GM23338 (cell line): Measurements from ENCODE around the gene OXNAD1. TPM values are rescaled to one million over a fixed set of nuclear protein-coding genes. Genes with fewer than 3 reads are reported as not detected.

ENCODE experiments used
- ATAC-seq: fragments of 200-7000 bp; cut with Tn5 transposase; 3 replicates; pipeline ENCODE4 v1.9.1; 2020
- DNase-seq: peaks from one replicate; pipeline ENCODE4 v3.0.0-alpha.2; 2015; ENCODE audit warnings: low spot score
- H2AFZ ChIP-seq: fragments of 200-600 bp; sonication (generic); 2 replicates; pipeline ENCODE4 v1.8.0; 2016; ENCODE audit warnings: antibody characterized with exemption, mild to moderate bottlenecking, moderate library complexity
- H3F3A ChIP-seq: fragments of 200-600 bp; sonication (generic); replicated peaks from 2 replicates; pipeline ENCODE4 v1.8.0; 2017; ENCODE audit warnings: antibody characterized with exemption, mixed run types, low read depth
- H3K27ac ChIP-seq: fragments of 200-600 bp; sonication (generic); 2 replicates; pipeline ENCODE4 v1.6.1; 2016; ENCODE audit warnings: low read depth
- H3K27me3 ChIP-seq: fragments of 200-600 bp; sonication (generic); 2 replicates; pipeline ENCODE4 v1.8.0; 2016; ENCODE audit warnings: mild to moderate bottlenecking, mixed run types, moderate library complexity; ENCODE audit not compliant: insufficient read depth
- H3K36me3 ChIP-seq: fragments of 200-600 bp; sonication (generic); 2 replicates; pipeline ENCODE4 v1.8.0; 2016; ENCODE audit warnings: mild to moderate bottlenecking; ENCODE audit not compliant: insufficient read depth
- H3K4me1 ChIP-seq: fragments of 200-600 bp; sonication (generic); 2 replicates; pipeline ENCODE4 v1.8.0; 2016; ENCODE audit warnings: mild to moderate bottlenecking, moderate library complexity; ENCODE audit not compliant: insufficient read depth
- H3K4me2 ChIP-seq: fragments of 200-600 bp; sonication (generic); 2 replicates; pipeline ENCODE4 v1.7.1; 2017; ENCODE audit warnings: mixed run types
- H3K4me3 ChIP-seq: fragments of 200-600 bp; sonication (generic); 2 replicates; pipeline ENCODE4 v1.6.1; 2016; ENCODE audit warnings: mixed run types
- H3K79me2 ChIP-seq: fragments of 200-600 bp; sonication (generic); replicated peaks from 2 replicates; pipeline ENCODE4 v1.8.0; 2017; ENCODE audit warnings: mild to moderate bottlenecking; ENCODE audit not compliant: insufficient read depth
- H3K9me2 ChIP-seq: fragments of 200-600 bp; sonication (generic); 2 replicates; pipeline ENCODE4 v1.8.0; 2017; ENCODE audit not compliant: insufficient read depth
- H4K20me1 ChIP-seq: fragments of 200-600 bp; sonication (generic); replicated peaks from 2 replicates; pipeline ENCODE4 v1.8.0; 2017; ENCODE audit warnings: mild to moderate bottlenecking; ENCODE audit not compliant: insufficient read depth
- H3K27ac Mint-ChIP-seq: 2 replicates; pipeline ENCODE4 v1.8.0; 2020; ENCODE audit warnings: inconsistent platforms, mild to moderate bottlenecking, moderate library complexity, mixed read lengths
- H3K27me3 Mint-ChIP-seq: 3 replicates; pipeline ENCODE4 v1.8.0; 2022; ENCODE audit warnings: low read depth, mild to moderate bottlenecking, moderate library complexity, mixed read lengths, inconsistent platforms; ENCODE audit not compliant: insufficient read depth, poor library complexity
- H3K36me3 Mint-ChIP-seq: 3 replicates; pipeline ENCODE4 v1.8.0; 2021; ENCODE audit warnings: low read depth, mild to moderate bottlenecking, inconsistent platforms, moderate library complexity, mixed read lengths
- H3K4me1 Mint-ChIP-seq: 3 replicates; pipeline ENCODE4 v1.8.0; 2020; ENCODE audit warnings: mild to moderate bottlenecking, inconsistent platforms, mixed read lengths
- H3K4me3 Mint-ChIP-seq: 3 replicates; pipeline ENCODE4 v1.8.0; 2021; ENCODE audit warnings: moderate library complexity, mild to moderate bottlenecking, inconsistent platforms, mixed read lengths
- H3K9me3 Mint-ChIP-seq: 3 replicates; pipeline ENCODE4 v1.8.0; 2020; ENCODE audit warnings: moderate library complexity, mild to moderate bottlenecking, inconsistent platforms, mixed read lengths
- CREB1 ChIP-seq: fragments of 250-450 bp; sonication (Bioruptor Pico); IDR thresholded peaks from 2 replicates; pipeline ENCODE4 v1.5.0; 2020; ENCODE audit warnings: low read depth, mild to moderate bottlenecking, moderate library complexity
- EZH2 ChIP-seq: fragments of 200-600 bp; sonication (generic); IDR thresholded peaks from one replicate; pipeline ENCODE4 v1.8.0; 2017; ENCODE audit warnings: antibody characterized with exemption, mild to moderate bottlenecking, low read depth; ENCODE audit not compliant: unreplicated experiment
- EZH2phosphoT487 ChIP-seq: fragments of 200-600 bp; sonication (generic); IDR thresholded peaks from one replicate; pipeline ENCODE4 v1.8.1; 2018; ENCODE audit warnings: antibody characterized with exemption; ENCODE audit not compliant: unreplicated experiment
- NANOG ChIP-seq: IDR thresholded peaks from 2 replicates; pipeline ENCODE4 v1.6.1; 2016; ENCODE audit warnings: antibody characterized with exemption, borderline replicate concordance
- POLR2AphosphoS5 ChIP-seq: IDR thresholded peaks from 2 replicates; pipeline ENCODE4 v1.6.1; 2016; ENCODE audit warnings: antibody characterized with exemption, low read depth
- STAT1 ChIP-seq: IDR thresholded peaks from one replicate; pipeline ENCODE4 v1.6.1; 2016; ENCODE audit warnings: antibody characterized with exemption; ENCODE audit not compliant: unreplicated experiment
- ZNF114 ChIP-seq: fragments of 250-450 bp; sonication (Bioruptor Pico); IDR thresholded peaks from 2 replicates; pipeline ENCODE4 v1.5.0; 2020; ENCODE audit warnings: mild to moderate bottlenecking, moderate library complexity
- polyA plus RNA-seq: library from polyadenylated mRNA; unstranded; fragments of >200 nt; fragmentation: Nextera tagmentation; extraction: Ambion mirVana; gene quantifications from 2 replicates; pipeline ENCODE4 v1.2.1, GENCODE V29; 2016
- total RNA-seq: library from RNA; depleted of rRNA; stranded (reverse); fragments of >200 nt; shearing (Covaris generic); gene quantifications from 2 replicates; pipeline ENCODE4 v1.2.3, GENCODE V29; 2014
- TF ChIP-seq, protein P1 (sequence below): IDR thresholded peaks from 2 replicates; pipeline ENCODE4 v1.6.1; 2016; ENCODE audit warnings: antibody characterized with exemption
- TF ChIP-seq, protein P2 (sequence below), 2 experiments: fragments of 200-600 bp in 1 of 2; sonication (generic) in 1 of 2; conservative IDR thresholded peaks; 2 replicates each; pipeline versions ENCODE4 v1.5.1 to v1.6.1; 2016 to 2017; ENCODE audit warnings: antibody characterized with exemption in 2 of 2, low read depth in 2 of 2, mild to moderate bottlenecking in 2 of 2, moderate library complexity in 1 of 2
- TF ChIP-seq, protein P3 (sequence below): IDR thresholded peaks from one replicate; pipeline ENCODE4 v1.6.1; 2018; ENCODE audit warnings: antibody characterized with exemption; ENCODE audit not compliant: unreplicated experiment

OXNAD1 gene
- total and polyA plus RNA-seq, 2 experiments from 2014 or later, result 22.9 to 34.2 TPM

DNA sequence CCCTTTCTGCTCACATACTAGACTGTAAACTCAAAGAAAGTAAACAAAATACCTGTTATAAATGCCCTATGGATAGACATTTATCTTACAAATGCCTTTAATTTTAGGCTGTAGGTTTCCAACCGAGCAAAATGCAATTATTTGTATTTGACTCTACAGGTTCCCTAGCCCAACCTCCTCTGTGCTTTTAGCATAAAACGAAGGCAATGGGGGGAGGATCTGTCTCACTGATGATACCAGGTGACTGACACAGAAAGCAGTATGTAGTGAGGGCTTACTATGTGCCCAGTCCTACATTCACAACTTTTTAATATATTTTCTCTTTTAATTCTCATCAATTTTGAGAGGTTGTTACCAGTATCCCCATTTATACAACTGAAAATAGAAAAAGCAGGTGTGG, 87.4 kb downstream of the OXNAD1 start:
- no peak overlapping the region for H2AFZ ChIP-seq
- Mint-ChIP-seq H3K4me1 (peaks cover 34% of the 10 kb centered on the region), H3K27me3 (peaks cover 2% of the 10 kb centered on the region), H3K36me3 (peaks cover 9% of the 10 kb centered on the region), H3K4me3 (no peak overlapping the region; the same call in 2 of the 3 replicates), H3K27ac (no peak overlapping the region), H3K9me3 (no peaks in the 10 kb centered on the region; the same call in 1 of the 3 replicates)
- no peaks in the 10 kb centered on the region for H3F3A ChIP-seq
- TF ChIP-seq, protein P1, sequence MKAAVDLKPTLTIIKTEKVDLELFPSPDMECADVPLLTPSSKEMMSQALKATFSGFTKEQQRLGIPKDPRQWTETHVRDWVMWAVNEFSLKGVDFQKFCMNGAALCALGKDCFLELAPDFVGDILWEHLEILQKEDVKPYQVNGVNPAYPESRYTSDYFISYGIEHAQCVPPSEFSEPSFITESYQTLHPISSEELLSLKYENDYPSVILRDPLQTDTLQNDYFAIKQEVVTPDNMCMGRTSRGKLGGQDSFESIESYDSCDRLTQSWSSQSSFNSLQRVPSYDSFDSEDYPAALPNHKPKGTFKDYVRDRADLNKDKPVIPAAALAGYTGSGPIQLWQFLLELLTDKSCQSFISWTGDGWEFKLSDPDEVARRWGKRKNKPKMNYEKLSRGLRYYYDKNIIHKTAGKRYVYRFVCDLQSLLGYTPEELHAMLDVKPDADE, result no peak
- TF ChIP-seq CREB1 (CRISPR knock-in tag), result no peak
- no peak for TF ChIP-seq POLR2AphosphoS5
- no peak for TF ChIP-seq EZH2phosphoT487
- TF ChIP-seq STAT1, result no peak
- no peak for TF ChIP-seq EZH2
- TF ChIP-seq, protein P2, sequence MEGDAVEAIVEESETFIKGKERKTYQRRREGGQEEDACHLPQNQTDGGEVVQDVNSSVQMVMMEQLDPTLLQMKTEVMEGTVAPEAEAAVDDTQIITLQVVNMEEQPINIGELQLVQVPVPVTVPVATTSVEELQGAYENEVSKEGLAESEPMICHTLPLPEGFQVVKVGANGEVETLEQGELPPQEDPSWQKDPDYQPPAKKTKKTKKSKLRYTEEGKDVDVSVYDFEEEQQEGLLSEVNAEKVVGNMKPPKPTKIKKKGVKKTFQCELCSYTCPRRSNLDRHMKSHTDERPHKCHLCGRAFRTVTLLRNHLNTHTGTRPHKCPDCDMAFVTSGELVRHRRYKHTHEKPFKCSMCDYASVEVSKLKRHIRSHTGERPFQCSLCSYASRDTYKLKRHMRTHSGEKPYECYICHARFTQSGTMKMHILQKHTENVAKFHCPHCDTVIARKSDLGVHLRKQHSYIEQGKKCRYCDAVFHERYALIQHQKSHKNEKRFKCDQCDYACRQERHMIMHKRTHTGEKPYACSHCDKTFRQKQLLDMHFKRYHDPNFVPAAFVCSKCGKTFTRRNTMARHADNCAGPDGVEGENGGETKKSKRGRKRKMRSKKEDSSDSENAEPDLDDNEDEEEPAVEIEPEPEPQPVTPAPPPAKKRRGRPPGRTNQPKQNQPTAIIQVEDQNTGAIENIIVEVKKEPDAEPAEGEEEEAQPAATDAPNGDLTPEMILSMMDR (conservative IDR thresholded peaks at IDR 0.05; ENCODE audit: low read depth in 2 of 2), result no peak
- peak; percentile 17 for DNase-seq
- no peaks in the 10 kb centered on the region for H3K79me2 ChIP-seq
- peak overlapping the region; percentile 21; the same call in 1 of the 2 replicates for H3K4me3 ChIP-seq
- no peaks in the 10 kb centered on the region for H4K20me1 ChIP-seq
- no peak overlapping the region for H3K27ac ChIP-seq
- no peaks in the 10 kb centered on the region for H3K36me3 ChIP-seq
- peaks cover 30% of the 10 kb centered on the region for H3K4me1 ChIP-seq
- H3K4me2 ChIP-seq, result peak overlapping the region; percentile 19
- no peaks in the 10 kb centered on the region for H3K27me3 ChIP-seq
- peaks cover 3% of the 10 kb centered on the region for H3K9me2 ChIP-seq
- ATAC-seq, result peak; percentile 59

DNA sequence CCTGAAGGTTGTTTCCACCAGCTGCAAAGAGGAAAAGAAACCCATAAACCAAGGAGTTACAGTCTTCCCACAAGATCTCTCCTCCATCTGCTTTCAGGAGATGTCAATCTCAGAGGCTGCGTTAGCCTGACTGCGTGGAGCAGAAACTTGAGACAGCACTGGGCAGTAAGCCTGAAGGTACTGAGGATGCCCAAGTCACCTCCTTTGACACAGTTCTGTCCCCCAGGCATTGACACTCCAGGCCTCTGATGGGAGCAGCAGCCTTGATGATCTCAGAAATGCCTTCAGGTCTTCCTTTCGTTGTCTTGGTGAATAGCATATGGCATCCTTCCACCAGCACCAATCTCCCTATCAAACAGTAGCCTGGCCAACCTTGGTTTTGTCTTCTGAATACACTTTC, 89.3 kb downstream of the OXNAD1 start:
- no peaks in the 10 kb centered on the region; the same call in 1 of the 3 replicates for H3K9me3 Mint-ChIP-seq
- Histone ChIP-seq H3K4me3 (no peak overlapping the region), H3K9me2 (peaks cover 3% of the 10 kb centered on the region), H4K20me1 (no peaks in the 10 kb centered on the region), H3K4me2 (no peak overlapping the region), H3K79me2 (no peaks in the 10 kb centered on the region), H3K27ac (no peak overlapping the region), H2AFZ (no peak overlapping the region), H3F3A (no peaks in the 10 kb centered on the region), H3K4me1 (peaks cover 30% of the 10 kb centered on the region), H3K36me3 (no peaks in the 10 kb centered on the region), H3K27me3 (no peaks in the 10 kb centered on the region)
- ATAC-seq (no peak), DNase-seq (no peak)
- peaks cover 3% of the 10 kb centered on the region; the same call in 1 of the 3 replicates for H3K36me3 Mint-ChIP-seq
- H3K4me3 Mint-ChIP-seq, result no peak overlapping the region
- peaks cover 35% of the 10 kb centered on the region for H3K4me1 Mint-ChIP-seq
- no peak overlapping the region for H3K27ac Mint-ChIP-seq
- H3K27me3 Mint-ChIP-seq, result peaks cover 4% of the 10 kb centered on the region
- no peak for TF ChIP-seq ZNF114
- TF ChIP-seq, protein P3, sequence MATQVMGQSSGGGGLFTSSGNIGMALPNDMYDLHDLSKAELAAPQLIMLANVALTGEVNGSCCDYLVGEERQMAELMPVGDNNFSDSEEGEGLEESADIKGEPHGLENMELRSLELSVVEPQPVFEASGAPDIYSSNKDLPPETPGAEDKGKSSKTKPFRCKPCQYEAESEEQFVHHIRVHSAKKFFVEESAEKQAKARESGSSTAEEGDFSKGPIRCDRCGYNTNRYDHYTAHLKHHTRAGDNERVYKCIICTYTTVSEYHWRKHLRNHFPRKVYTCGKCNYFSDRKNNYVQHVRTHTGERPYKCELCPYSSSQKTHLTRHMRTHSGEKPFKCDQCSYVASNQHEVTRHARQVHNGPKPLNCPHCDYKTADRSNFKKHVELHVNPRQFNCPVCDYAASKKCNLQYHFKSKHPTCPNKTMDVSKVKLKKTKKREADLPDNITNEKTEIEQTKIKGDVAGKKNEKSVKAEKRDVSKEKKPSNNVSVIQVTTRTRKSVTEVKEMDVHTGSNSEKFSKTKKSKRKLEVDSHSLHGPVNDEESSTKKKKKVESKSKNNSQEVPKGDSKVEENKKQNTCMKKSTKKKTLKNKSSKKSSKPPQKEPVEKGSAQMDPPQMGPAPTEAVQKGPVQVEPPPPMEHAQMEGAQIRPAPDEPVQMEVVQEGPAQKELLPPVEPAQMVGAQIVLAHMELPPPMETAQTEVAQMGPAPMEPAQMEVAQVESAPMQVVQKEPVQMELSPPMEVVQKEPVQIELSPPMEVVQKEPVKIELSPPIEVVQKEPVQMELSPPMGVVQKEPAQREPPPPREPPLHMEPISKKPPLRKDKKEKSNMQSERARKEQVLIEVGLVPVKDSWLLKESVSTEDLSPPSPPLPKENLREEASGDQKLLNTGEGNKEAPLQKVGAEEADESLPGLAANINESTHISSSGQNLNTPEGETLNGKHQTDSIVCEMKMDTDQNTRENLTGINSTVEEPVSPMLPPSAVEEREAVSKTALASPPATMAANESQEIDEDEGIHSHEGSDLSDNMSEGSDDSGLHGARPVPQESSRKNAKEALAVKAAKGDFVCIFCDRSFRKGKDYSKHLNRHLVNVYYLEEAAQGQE, result no peak
- no peak for TF ChIP-seq POLR2AphosphoS5
- TF ChIP-seq NANOG, result no peak
